IPS DF 4.7 (cell line): ENCODE measurements around the gene LRRC61.

ENCODE experiments used
- DNase-seq: peaks from one replicate; pipeline ENCODE4 v3.0.0-alpha.2; 2013; ENCODE audit warnings: low spot score; ENCODE audit errors: extremely low read depth

Gene LRRC61

DNA sequence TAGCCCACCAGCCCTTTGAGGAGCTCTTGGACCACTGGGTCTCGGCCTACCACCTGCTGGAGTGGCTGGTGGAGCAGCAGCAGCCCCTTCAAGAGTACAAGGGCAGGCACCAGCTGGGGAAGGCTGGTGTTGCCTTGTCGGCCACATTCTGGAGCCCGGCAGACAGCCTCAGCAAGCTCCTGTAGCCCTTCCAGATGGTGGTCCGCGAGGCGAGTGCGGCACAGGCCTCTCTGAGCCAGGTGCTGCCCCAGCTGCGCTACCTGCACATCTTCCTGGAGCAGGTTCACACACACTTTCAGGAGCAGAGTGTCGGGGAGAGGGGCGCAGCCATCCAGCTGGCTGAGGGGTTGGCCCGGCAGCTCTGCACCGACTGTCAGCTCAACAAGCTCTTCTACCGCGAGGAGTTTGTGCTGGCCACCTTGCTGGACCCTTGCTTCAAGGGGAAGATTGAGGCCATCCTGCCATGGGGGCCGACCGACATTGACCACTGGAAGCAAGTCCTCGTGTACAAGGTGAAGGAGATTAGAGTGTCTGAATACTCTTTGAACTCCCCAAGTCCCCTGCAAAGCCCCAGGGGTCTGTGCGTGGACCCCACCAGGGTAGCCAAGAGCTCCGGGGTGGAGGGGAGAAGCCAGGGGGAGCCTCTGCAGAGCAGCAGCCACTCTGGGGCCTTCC is 7.2 kb downstream of the LRRC61 start:
- no peak for DNase-seq

DNA sequence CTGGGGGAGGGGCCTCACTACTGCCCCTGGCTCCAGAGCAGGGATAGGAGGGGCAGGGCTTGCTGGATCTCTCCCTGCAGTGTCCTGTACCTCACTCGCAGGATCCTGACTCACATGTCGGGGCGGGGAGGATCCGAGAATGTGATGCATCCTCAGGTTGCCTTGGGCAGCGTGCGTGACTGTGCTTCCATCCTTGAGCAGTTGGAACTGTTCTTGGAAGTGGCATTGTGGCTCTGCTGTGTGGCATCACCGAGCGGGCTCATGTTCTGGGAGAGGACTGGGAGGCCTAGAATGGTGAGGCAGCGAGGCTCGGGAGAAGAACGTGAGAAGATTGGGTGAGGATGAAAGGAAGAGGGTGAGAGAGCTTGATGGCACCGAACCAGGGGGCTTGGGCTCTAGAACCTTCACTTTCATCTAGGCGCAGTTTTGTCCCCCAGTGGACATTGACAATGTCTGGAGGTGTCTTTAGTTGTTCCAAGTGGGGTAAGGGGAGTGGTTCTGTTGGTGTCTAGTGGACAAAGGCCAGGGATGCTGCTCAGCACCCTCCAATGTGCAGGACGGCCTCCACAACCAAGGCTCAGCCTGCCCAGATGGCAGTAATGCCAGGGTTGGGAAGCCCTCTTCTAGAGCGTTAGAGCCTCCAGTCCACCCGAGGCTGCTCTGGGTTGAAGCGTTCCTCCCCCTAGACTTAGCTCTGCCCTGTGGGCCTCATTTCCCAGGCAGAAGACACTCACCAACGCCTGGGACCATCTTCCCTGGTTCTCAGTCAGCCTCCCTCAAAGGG is 9.9 kb downstream of the LRRC61 start:
- no peak for DNase-seq

GRCh38 chr7:150333659-150334058 is 10.5 kb downstream of the LRRC61 start:
- no peak for DNase-seq

- DNase-seq = no peak
Observed at GRCh38 chr7:150334108-150334507, 11.0 kb downstream of the LRRC61 start.

- no peak for DNase-seq
Observed at GRCh38 chr7:150335108-150335773, 12.1 kb downstream of the LRRC61 start.

DNA sequence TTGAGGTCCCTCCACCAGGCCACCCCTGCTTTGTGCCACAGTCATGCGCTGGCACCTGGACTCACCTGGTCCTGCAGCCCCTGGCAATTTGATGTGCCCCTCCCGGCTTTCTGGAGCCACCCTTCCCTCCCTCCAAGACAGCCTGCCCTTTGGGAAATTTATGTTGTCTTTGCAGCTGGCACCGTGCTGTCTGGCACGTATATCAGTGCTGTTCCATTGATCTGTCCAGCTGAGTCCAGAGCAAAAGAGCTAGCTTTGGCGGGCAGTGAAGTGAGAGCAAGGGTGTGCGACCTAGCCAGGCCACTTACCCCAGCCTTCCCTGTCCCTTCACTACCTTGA is 12.6 kb downstream of the LRRC61 start:
- DNase-seq = no peak

DNA sequence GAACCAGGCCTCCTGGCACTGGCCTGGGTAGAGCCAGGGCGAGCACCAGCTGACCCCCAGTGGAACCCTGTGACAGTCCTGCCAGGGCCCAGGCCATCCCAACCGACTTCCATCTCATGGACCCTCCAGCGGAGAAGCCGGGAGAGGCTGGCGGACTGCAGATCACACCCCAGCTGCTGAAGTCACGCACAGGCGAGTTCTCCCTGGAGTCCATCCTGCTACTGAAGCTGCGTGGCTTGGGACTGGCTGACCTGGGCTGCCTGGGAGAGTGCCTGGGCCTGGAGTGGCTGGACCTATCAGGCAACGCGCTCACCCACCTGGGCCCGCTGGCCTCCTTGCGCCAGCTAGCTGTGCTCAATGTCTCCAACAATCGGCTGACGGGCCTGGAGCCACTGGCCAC is 13.6 kb downstream of the LRRC61 start:
- no peak for DNase-seq

DNA sequence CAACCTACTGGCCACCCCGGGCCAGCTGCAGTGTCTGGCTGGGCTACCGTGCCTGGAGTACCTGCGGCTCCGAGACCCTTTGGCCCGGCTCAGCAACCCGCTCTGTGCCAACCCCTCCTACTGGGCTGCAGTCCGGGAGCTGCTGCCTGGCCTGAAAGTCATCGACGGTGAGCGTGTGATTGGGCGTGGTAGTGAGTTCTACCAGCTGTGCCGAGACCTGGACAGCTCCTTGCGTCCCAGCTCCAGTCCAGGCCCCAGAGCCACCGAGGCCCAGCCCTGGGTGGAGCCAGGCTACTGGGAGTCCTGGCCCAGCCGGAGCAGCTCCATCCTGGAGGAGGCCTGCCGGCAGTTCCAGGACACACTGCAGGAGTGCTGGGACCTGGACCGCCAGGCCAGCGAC is 14.0 kb downstream of the LRRC61 start:
- DNase-seq = no peak

- no peak for DNase-seq
Observed at GRCh38 chr7:150337659-150338081, 14.5 kb downstream of the LRRC61 start.

- DNase-seq = no peak
Observed at GRCh38 chr7:150338166-150338829, 15.1 kb downstream of the LRRC61 start.

DNA sequence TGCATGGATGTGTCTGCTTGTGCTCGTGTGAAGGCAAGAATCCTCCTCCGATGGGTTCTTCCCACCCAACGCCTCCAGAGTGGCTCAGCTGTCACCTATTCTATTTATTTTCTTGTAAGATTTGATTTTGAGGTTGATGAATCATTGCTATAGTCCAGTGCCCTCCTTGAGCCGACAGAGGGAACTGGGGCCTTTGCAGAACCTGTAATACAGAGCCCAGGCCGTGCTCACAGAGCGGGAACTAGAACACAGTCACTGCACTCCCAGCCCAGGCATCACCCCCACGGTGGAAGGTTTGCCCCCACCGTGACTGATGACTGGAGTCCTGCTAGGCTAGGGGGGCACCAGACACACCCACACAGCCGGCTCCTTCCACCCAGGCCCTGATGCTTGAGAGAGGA is 16.3 kb downstream of the LRRC61 start:
- no peak for DNase-seq

DNA sequence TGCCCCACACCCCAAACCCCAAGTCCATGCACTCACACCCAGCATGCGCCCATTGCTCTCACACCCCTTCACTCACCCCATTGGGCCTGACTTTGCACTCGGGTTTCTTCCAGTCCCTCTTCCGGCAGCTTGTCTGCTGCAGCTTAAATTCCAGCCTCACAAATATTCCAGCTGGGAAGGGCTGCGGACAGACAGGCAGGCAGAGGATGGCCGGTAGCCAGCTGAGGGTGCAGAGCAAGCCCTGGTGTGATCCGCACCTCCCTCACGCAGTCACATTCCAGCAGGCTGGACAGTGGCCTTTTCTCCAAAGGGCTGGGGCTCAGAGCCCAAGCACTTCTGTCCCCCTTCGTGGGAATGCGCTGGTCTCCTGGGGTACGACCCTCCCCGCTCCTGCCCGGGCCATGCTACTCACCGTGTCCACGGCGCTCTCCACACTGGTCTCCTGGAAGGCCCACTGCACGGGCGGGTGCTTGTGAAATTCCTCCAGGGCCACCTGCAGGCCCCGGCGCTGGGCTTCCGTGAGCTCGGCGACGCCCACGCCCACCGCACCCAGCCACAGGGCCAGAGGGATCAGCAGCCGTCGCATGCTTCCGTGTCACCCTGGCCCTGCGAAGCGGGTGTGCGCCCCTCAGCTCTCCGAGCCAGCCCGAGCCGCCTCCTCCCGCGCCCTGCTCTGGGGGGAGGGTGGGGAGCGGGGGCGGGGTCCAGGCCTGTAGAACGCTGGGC is 17.0 kb downstream of the LRRC61 start:
- no peak for DNase-seq

GRCh38 chr7:150340875-150341262 is 17.7 kb downstream of the LRRC61 start:
- DNase-seq = no peak

- no peak for DNase-seq
Observed at GRCh38 chr7:150341263-150342120, 18.3 kb downstream of the LRRC61 start, which contains the start of gene RARRES2. TSS of gene RARRES2 (minus strand) at chr7:150341629. CDS start at chr7:150340609, 1,020 bp downstream.

- DNase-seq = no peak
Observed at GRCh38 chr7:150342121-150342408, 18.9 kb downstream of the LRRC61 start.

GRCh38 chr7:150343225-150343624 is 20.1 kb downstream of the LRRC61 start:
- no peak for DNase-seq

DNA sequence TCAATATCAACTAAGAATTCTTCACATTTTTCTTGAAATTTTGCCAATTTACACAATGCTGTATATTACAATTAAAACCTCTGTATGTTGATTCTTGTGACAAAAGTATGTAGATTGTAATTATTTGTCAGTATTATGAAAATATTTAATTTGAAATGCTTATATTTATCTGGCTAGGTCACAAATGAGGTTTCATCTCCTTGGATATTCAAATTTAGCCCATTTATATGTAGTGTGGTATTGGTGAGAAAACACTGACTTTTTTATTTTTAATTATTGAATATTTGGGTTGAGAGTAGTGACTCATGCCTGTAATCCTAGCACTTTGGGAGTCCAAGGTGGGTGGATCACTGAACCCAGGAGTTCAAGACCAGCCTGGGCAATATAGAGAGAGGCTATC is 21.1 kb downstream of the LRRC61 start:
- no peak for DNase-seq

- no peak for DNase-seq
Observed at GRCh38 chr7:150345012-150345411, 21.9 kb downstream of the LRRC61 start.

DNA sequence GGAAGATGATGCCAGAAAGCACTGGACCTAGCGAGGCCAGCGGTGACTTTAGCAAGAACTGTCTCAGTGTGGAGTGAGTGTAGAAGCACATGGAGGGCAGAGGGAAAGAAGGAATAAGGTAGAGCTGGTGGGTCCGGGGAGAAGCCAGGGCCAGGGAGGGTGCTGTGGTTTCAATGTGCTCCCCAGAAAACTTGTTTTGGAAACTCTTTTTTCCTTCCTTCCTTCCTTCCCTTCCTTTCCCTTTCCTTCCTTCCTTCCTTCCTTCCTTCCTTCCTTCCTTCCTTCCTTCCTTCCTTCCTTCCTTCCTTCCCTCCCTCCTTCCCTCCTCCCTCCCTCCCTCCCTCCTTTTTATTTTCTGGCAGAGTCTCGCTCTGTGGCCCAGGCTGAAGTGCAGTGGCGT is 23.8 kb downstream of the LRRC61 start:
- DNase-seq = no peak

DNA sequence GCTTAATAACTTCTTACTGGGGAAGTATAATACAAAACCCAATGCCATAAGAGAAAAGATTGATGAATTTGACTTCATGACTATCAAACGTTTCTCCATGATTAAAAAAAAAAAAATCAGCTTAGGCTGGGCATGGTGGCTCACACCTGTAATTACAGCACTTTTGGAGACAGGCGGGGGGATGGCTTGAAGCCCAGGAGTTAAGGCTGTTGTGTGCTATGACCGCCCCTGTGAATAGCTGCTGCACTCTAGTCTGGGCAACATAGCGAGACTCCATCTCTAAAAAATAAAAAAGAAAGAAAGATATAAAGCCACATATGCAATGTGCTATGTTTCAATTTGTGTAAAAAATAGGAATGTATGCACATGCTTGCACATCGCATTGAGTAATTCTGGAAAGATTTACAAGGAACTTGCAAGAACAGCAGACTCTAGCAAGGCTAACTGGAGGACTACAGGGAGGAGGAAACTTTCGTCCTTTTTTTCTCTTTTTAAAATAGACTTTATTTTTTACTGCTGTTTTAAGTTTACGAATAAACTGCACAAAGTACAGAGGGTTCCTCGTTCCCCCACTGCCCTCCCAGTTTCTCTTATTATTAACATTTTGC is 28.5 kb downstream of the LRRC61 start:
- DNase-seq = no peak
